ENCODE measurements around the gene VAV3.

DNA sequence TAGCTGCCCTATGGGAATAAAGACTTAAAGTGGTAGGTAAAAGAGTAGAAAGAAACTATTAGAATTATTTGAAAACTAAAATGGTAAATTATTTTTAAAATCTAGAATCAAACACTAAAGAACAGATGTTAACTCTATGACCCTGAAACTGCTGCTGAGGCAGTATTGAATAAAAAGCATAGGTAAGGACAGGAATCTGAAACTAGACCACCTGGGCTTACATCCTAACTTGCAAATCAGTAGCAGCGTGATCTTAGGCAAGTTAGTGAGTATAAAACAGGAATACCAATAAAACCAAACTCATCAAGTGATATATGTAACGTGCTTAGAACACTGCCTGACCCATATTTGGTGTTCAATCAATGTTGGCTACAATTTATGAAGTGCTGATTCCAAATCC, 257.9 kb downstream of the VAV3 start:
- no peak for TF ChIP-seq POLR2A (IDR thresholded peaks at IDR 0.05; ENCODE audit: borderline replicate concordance, extremely low read depth, insufficient read depth, insufficient read length)
- TF ChIP-seq POLR2AphosphoS5 (IDR thresholded peaks at IDR 0.05; ENCODE audit: low read depth, low read length), result no peak
- TF ChIP-seq, protein P1, sequence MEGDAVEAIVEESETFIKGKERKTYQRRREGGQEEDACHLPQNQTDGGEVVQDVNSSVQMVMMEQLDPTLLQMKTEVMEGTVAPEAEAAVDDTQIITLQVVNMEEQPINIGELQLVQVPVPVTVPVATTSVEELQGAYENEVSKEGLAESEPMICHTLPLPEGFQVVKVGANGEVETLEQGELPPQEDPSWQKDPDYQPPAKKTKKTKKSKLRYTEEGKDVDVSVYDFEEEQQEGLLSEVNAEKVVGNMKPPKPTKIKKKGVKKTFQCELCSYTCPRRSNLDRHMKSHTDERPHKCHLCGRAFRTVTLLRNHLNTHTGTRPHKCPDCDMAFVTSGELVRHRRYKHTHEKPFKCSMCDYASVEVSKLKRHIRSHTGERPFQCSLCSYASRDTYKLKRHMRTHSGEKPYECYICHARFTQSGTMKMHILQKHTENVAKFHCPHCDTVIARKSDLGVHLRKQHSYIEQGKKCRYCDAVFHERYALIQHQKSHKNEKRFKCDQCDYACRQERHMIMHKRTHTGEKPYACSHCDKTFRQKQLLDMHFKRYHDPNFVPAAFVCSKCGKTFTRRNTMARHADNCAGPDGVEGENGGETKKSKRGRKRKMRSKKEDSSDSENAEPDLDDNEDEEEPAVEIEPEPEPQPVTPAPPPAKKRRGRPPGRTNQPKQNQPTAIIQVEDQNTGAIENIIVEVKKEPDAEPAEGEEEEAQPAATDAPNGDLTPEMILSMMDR (IDR thresholded peaks at IDR 0.05 in 2 of 3, conservative IDR thresholded peaks at IDR 0.05 in 1 of 3; ENCODE audit: borderline replicate concordance in 1 of 3, insufficient read depth in 1 of 3, low read depth in 2 of 3, low read length in 2 of 3), result no peak
- TF ChIP-seq, protein P2, sequence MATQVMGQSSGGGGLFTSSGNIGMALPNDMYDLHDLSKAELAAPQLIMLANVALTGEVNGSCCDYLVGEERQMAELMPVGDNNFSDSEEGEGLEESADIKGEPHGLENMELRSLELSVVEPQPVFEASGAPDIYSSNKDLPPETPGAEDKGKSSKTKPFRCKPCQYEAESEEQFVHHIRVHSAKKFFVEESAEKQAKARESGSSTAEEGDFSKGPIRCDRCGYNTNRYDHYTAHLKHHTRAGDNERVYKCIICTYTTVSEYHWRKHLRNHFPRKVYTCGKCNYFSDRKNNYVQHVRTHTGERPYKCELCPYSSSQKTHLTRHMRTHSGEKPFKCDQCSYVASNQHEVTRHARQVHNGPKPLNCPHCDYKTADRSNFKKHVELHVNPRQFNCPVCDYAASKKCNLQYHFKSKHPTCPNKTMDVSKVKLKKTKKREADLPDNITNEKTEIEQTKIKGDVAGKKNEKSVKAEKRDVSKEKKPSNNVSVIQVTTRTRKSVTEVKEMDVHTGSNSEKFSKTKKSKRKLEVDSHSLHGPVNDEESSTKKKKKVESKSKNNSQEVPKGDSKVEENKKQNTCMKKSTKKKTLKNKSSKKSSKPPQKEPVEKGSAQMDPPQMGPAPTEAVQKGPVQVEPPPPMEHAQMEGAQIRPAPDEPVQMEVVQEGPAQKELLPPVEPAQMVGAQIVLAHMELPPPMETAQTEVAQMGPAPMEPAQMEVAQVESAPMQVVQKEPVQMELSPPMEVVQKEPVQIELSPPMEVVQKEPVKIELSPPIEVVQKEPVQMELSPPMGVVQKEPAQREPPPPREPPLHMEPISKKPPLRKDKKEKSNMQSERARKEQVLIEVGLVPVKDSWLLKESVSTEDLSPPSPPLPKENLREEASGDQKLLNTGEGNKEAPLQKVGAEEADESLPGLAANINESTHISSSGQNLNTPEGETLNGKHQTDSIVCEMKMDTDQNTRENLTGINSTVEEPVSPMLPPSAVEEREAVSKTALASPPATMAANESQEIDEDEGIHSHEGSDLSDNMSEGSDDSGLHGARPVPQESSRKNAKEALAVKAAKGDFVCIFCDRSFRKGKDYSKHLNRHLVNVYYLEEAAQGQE (IDR thresholded peaks at IDR 0.05; ENCODE audit: low read depth), result no peak
- no peak for TF ChIP-seq ZNF274 (IDR thresholded peaks at IDR 0.05; ENCODE audit: low read depth, low read length)
- no peak for TF ChIP-seq EZH2phosphoT487 (IDR thresholded peaks at IDR 0.05; ENCODE audit: borderline replicate concordance)
- TF ChIP-seq, protein P3, sequence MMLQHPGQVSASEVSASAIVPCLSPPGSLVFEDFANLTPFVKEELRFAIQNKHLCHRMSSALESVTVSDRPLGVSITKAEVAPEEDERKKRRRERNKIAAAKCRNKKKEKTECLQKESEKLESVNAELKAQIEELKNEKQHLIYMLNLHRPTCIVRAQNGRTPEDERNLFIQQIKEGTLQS (IDR thresholded peaks at IDR 0.05), result no peak
- no peak for TF ChIP-seq RAD21 (IDR thresholded peaks at IDR 0.05; ENCODE audit: low read depth)
- no peak for TF ChIP-seq FOSL1 (IDR thresholded peaks at IDR 0.05; ENCODE audit: low read depth)
- TF ChIP-seq CEBPB (IDR thresholded peaks at IDR 0.05; ENCODE audit: low read depth), result no peak
- TF ChIP-seq SIN3A (IDR thresholded peaks at IDR 0.05; ENCODE audit: low read depth), result no peak
- TF ChIP-seq SRF (IDR thresholded peaks at IDR 0.05; ENCODE audit: low read depth), result no peak
- TF ChIP-seq, protein P4, sequence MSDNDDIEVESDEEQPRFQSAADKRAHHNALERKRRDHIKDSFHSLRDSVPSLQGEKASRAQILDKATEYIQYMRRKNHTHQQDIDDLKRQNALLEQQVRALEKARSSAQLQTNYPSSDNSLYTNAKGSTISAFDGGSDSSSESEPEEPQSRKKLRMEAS (IDR thresholded peaks at IDR 0.05), result no peak
- no peak for TF ChIP-seq YY1 (IDR thresholded peaks at IDR 0.05; ENCODE audit: extremely low read depth, insufficient replicate concordance, low read depth, low read length)
